Measurements from ENCODE around the gene LRRC4. TPM values are rescaled to one million over a fixed set of nuclear protein-coding genes. Genes with fewer than 3 reads are reported as not detected.

Gene LRRC4
- total RNA-seq, 1 experiment from 2014 or later: not detected

GRCh38 chr7:128006550-128007302 lies 24.5 kb downstream of the LRRC4 start:
- DNase-seq (ENCODE audit: low read depth): no peak

DNA sequence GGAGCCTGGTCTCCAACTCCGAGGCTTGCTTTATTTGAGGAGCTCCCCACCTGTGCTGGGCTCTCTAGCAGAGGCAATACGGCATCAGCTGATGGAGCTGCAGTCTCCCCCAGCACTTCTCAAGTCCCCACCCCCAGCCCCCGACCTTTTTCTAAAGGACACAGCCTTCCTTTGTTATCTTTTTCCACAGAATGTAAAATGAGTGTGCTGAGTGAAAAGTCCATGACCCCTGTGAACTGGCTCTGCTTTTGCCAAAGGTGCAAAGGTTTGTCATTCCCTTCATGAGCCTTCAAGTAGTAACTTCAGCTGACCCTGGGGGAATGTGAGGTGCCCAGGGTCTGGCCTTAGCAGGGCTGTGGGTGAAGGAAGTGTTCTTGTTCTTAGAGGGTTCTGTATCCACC lies 25.5 kb downstream of the LRRC4 start:
- DNase-seq (ENCODE audit: low read depth): no peak

GRCh38 chr7:128005117-128005516 lies 26.1 kb downstream of the LRRC4 start:
- DNase-seq (ENCODE audit: low read depth): no peak

- no peak for DNase-seq (ENCODE audit: low read depth)
Observed at GRCh38 chr7:128004623-128005022, 26.6 kb downstream of the LRRC4 start.

DNA sequence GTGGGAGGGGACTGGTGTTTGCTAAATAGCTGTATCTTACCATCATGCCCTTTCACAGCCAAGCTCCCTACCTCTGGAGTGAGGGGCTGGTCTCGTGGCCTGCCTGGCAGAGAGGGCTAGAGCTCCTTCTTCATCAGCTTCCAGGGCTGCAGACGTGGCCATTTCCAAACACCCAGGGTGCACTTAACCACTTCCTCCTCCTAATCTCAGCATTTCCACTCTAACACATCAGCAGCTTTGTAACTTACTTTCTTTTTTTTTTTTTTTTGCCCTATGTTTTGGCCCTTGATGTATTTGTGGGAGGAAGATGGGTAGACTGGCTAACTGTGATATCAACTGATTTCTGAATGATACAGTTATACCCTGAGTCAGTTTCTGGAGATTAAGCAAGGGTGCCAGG lies 27.4 kb downstream of the LRRC4 start:
- no peak for DNase-seq (ENCODE audit: low read depth)

DNA sequence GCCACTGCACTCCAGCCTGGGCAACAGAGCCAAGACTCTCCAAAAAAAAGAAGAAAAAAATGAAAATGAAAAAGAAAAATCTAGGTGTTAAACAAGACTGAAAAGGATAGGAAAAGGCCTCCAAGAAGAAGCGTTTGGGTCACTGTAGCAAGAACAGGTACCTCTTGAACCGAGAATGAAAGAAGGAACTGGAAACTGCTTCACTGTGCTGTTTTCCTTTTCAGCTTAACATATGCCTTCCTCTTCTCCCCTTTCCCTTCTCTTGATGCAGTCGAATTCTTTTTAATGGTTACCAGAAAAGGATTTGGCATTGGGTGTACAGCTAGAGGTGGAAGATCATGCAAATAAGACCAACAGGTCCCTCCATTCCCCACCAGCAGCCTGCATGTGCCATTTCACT lies 28.1 kb downstream of the LRRC4 start:
- DNase-seq (ENCODE audit: low read depth): no peak

- no peak for DNase-seq (ENCODE audit: low read depth)
Observed at GRCh38 chr7:128000854-128001265, 30.4 kb downstream of the LRRC4 start.

DNA sequence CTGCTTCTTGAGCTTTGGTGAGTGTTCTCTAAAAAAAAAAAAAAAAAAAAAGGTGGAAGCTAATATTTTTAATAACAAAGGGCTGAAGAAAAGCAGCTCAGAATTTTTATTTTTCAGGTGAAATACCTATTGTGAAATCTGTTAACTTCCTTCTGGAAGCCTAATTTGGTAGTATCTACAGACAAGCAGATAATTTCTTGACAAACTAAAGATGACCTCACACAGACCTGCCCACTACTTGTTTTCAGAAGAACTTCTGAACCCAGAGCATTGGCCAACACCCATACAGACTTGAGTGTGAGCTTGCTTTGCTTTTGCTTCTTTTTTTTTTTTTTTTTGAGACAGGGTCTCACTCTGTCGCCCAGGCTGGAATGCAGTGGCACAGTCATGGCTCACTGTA lies 31.2 kb downstream of the LRRC4 start:
- DNase-seq (ENCODE audit: low read depth): no peak

- no peak for DNase-seq (ENCODE audit: low read depth)
Observed at GRCh38 chr7:127998671-127999070, 32.6 kb downstream of the LRRC4 start.

GRCh38 chr7:127997226-127997922 lies 33.9 kb downstream of the LRRC4 start:
- no peak for DNase-seq (ENCODE audit: low read depth)

DNA sequence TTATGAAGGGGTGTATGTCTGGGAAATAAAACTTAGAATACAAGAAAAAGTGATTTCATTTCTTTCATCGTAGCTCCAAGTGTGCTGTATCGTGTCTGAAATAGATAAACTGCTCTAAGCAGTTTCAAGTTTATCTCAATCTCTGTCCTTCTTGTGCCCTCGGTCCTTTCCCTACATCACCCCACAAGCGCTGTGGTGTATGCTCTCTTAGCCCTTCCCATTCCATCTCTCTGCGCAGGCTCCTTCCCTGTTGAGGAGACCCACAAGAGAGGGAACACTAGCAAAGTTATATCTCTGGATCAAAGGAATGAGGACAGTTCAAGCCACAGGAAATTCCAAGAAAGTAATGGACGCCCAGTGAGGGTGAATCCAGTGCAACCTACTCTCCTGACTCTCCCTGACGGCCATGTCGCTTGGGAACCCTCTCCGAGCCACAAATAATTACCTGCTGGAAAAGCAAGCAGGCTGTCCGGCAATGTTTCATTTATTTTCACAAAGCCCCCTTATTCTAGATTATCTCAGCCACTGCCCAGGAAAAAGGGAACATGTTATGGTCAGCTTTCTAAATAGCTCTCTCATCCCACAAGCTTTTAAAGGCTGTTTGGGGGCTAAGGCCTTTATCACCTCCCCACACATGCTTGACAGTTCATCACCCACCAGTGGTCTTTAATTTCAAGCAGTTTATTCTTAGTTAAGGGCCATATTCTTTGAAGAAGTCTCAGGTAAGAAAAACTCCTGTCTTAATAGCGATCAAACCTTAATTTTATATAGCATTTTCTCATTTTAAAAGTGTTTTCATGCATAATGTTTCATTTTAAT lies 34.8 kb downstream of the LRRC4 start:
- no peak for DNase-seq (ENCODE audit: low read depth)

DNA sequence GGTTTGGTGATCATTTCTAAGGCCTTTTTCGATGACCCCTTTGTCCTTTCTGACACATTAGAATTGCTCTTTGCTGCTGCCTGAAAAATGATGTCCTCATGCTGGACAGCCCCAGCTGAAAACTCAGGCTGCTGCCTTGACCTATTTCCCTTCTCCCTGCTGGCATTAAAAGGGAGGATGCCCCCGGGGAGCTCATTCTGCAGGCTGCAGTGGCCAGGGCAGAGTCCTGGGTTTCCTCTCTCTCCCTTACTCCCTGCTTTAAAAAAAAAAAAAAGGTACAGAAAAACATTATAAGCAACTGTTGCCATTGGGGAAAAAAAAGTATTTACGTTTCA lies 35.4 kb downstream of the LRRC4 start:
- DNase-seq (ENCODE audit: low read depth): no peak

DNA sequence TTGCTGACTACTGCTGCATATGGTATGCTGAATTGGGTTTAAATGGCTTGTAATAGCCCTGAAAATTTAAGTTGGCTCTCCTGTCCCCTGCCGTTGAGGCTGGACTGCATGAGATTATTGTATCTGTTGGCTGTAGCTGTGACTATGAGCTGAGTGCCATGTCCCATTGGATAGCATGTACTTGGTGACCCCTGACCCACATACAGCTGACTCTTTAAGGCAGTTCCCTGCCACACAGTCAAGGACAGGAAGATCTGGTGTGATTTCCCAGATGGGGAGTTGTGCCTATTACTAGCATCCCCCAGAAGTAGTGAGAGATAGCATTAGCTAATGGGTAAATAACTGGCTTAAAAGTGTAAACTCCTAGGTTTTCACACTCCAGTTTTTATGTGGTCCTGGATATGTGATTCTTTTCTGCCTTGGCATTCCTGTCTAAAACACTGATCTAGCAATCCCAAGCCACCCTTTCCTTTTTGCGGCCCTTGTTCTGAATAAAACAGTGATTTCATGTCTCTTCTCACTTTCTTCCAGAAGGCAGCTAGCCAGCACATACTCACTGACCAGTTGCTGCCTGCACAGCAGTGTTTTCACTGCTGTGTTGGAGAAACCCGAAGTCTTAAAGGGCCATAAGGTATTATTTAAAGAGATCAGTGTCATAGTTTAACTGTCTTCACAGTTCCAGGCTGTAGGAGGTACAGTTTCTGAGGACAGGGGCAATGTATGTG lies 35.9 kb downstream of the LRRC4 start:
- no peak for DNase-seq (ENCODE audit: low read depth)

DNA sequence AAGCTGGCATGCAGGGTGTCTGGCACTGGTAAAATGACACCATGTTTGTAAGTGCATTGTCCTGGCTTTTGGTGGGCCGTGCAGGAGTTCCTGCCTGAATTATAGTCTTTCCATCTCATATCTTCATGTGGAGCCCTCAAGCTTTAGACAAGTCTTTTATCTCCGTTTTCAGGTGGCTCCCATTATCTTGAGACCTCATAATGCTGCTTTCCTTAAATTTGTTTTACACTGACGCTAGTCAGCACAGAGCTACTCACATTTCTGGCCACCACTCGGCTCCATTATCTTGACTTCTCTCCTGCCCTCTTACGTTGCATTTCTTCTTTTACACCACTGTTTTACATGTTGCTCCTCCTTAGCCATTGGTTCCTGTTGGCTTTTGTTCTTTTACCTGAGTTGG lies 37.2 kb downstream of the LRRC4 start:
- DNase-seq (ENCODE audit: low read depth): no peak

DNA sequence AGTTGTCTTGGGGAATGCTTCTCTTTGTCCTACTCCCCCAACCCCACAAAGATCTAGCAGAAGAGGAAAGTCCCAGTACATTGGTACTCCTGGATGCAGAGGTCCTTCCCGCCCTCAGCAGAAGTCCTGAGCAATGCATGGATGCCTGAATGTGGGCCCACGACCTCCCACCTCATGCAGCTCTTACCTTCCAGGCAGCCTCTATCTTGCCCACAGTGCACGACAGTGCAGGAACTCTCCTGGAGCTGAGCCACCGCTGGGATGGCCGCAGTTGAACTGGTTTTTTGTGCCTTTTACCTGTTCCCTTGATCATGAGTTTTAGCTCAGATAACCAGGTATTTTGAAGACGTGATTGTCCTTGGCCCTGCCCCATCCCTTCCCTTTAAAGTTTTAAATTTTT lies 37.9 kb downstream of the LRRC4 start:
- DNase-seq (ENCODE audit: low read depth): no peak

GRCh38 chr7:127988751-127989150 lies 42.5 kb downstream of the LRRC4 start:
- no peak for DNase-seq (ENCODE audit: low read depth)

- no peak for DNase-seq (ENCODE audit: low read depth)
Observed at GRCh38 chr7:127986581-127987521, 44.4 kb downstream of the LRRC4 start.

GRCh38 chr7:127983804-127984332 lies 47.4 kb downstream of the LRRC4 start:
- DNase-seq (ENCODE audit: low read depth): peak; percentile 11

DNA sequence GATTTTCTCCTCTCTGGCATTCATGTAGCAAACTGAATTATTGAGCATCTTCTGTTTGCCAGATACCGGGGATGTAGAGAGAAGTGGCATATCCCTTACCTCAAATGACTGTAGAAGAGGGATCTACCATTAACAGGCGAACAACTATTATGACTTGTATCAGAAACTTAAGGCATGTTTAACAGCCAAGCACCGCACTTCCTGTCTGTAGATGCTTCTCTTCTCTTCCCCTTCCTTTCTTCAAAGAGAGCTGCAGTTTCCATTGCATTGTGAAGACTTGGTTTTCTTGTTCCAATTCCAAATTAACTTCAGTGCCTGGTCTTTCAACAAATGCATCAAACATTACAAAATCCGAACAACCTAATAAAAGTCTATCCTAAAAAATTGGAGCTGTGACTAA lies 49.3 kb downstream of the LRRC4 start:
- no peak for DNase-seq (ENCODE audit: low read depth)

DNA sequence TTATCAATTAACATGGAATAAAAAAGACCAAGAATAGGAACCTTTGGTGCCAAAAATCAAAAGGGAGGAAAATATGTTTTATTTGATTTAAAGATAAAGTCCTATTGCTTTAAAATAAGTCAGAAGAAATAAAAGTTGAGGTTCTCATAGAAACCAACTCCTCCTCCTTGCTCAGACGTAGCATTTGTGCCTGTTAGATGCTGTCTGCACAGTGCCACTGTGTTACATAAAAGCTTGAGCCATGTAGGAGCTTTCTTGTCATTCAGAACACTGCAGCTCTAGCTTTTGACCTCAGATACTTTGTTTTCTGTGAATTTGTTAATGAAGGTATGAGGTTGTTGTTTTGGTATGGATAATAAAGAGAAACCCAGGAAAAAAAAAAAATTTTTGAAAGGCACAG lies 50.3 kb downstream of the LRRC4 start:
- DNase-seq (ENCODE audit: low read depth): no peak

GRCh38 chr7:127979728-127980126 lies 51.5 kb downstream of the LRRC4 start:
- no peak for DNase-seq (ENCODE audit: low read depth)
